Loucy (cell line): ENCODE data around the gene LRRC4.

Experiments
- H2AFZ ChIP-seq: fragments of 200-600 bp; sonication (generic); 2 replicates; pipeline ENCODE4 v1.6.0; 2016; ENCODE audit warnings: antibody characterized with exemption, mild to moderate bottlenecking, low read length, moderate library complexity
- H3F3A ChIP-seq: fragments of 200-600 bp; 2 replicates; pipeline ENCODE4 v1.6.0; 2016; ENCODE audit warnings: antibody characterized with exemption, low read depth, mild to moderate bottlenecking
- H3K27me3 ChIP-seq: fragments of 200-600 bp; sonication (generic); 2 replicates; pipeline ENCODE4 v1.6.1; 2014; ENCODE audit warnings: low read length, mild to moderate bottlenecking; ENCODE audit not compliant: insufficient read depth, poor library complexity, severe bottlenecking
- H3K36me3 ChIP-seq: fragments of 200-600 bp; sonication (generic); 2 replicates; pipeline ENCODE4 v1.6.1; 2016; ENCODE audit warnings: low read length; ENCODE audit not compliant: insufficient read depth
- H3K4me1 ChIP-seq: fragments of 200-600 bp; sonication (generic); 2 replicates; pipeline ENCODE4 v1.5.1; 2014; ENCODE audit warnings: low read length, mild to moderate bottlenecking; ENCODE audit not compliant: insufficient read depth, poor library complexity, severe bottlenecking
- H3K4me2 ChIP-seq: fragments of 200-600 bp; sonication (generic); 2 replicates; pipeline ENCODE4 v1.6.0; 2014; ENCODE audit warnings: antibody characterized with exemption, low read length, low read depth, mild to moderate bottlenecking; ENCODE audit not compliant: poor library complexity, severe bottlenecking
- H3K4me3 ChIP-seq: fragments of 200-600 bp; sonication (generic); 2 replicates; pipeline ENCODE4 v1.5.1; 2014; ENCODE audit warnings: low read length, mild to moderate bottlenecking, mixed read lengths; ENCODE audit not compliant: poor library complexity, severe bottlenecking
- H3K79me2 ChIP-seq: fragments of 200-600 bp; sonication (generic); 2 replicates; pipeline ENCODE4 v1.6.1; 2014; ENCODE audit warnings: low read length; ENCODE audit not compliant: insufficient read depth
- H3K9ac ChIP-seq: fragments of 200-600 bp; sonication (generic); 2 replicates; pipeline ENCODE4 v1.6.0; 2014; ENCODE audit warnings: mild to moderate bottlenecking, low read depth, low read length, moderate library complexity; ENCODE audit not compliant: poor library complexity, severe bottlenecking
- H3K9me2 ChIP-seq: fragments of 200-600 bp; sonication (generic); replicated peaks from 2 replicates; pipeline ENCODE4 v1.6.1; 2016; ENCODE audit warnings: low read depth, low read length, mixed read lengths
- H3K9me3 ChIP-seq: fragments of 200-600 bp; sonication (generic); 2 replicates; pipeline ENCODE4 v1.6.1; 2014; ENCODE audit warnings: mild to moderate bottlenecking, antibody characterized with exemption, low read length, low read depth; ENCODE audit not compliant: insufficient read depth
- H4K20me1 ChIP-seq: fragments of 200-600 bp; sonication (generic); 2 replicates; pipeline ENCODE4 v1.6.0; 2014; ENCODE audit warnings: antibody characterized with exemption, low read length, mild to moderate bottlenecking; ENCODE audit not compliant: insufficient read depth, poor library complexity, severe bottlenecking
- EZH2phosphoT487 ChIP-seq: fragments of 200-600 bp; IDR thresholded peaks from 2 replicates; pipeline ENCODE4 v1.6.1; 2018; ENCODE audit warnings: antibody characterized with exemption, mild to moderate bottlenecking, moderate library complexity, borderline replicate concordance
- TF ChIP-seq, protein P1 (sequence below): fragments of 200-600 bp; sonication (generic); conservative IDR thresholded peaks from 2 replicates; pipeline ENCODE4 v1.5.1; 2014; ENCODE audit warnings: mild to moderate bottlenecking, antibody characterized with exemption, low read length

LRRC4 gene

DNA sequence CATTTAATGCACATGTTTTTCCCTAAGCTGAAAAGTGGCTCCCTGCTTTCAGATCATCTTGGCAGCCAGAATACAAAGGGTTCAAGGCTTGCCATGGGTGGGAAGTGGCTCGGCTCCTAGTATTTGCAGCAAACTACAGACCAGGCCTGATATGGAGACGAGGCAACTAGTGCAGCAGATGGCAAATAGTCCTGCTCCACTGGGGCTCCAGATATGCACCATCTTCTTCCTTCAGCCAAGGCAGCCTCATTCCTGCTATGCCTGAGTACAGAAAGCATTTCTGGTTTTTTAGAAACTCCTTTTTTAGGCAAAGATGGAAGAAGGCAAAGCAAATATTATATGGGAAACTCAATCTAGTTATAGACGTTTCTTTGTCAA is 23.9 kb downstream of the LRRC4 start:
- H4K20me1 ChIP-seq, result peaks cover 14% of the 10 kb centered on the region
- no peaks in the 10 kb centered on the region for H3K27me3 ChIP-seq
- no peaks in the 10 kb centered on the region for H3F3A ChIP-seq
- peaks cover 18% of the 10 kb centered on the region for H3K4me1 ChIP-seq
- no peaks in the 10 kb centered on the region for H3K79me2 ChIP-seq
- no peaks in the 10 kb centered on the region for H3K9me3 ChIP-seq
- H3K9me2 ChIP-seq, result no peaks in the 10 kb centered on the region
- H3K4me3 ChIP-seq, result no peak overlapping the region
- H3K9ac ChIP-seq, result no peak overlapping the region
- no peak overlapping the region for H2AFZ ChIP-seq
- H3K36me3 ChIP-seq, result peaks cover 8% of the 10 kb centered on the region; the same call in 1 of the 2 replicates
- TF ChIP-seq, protein P1, sequence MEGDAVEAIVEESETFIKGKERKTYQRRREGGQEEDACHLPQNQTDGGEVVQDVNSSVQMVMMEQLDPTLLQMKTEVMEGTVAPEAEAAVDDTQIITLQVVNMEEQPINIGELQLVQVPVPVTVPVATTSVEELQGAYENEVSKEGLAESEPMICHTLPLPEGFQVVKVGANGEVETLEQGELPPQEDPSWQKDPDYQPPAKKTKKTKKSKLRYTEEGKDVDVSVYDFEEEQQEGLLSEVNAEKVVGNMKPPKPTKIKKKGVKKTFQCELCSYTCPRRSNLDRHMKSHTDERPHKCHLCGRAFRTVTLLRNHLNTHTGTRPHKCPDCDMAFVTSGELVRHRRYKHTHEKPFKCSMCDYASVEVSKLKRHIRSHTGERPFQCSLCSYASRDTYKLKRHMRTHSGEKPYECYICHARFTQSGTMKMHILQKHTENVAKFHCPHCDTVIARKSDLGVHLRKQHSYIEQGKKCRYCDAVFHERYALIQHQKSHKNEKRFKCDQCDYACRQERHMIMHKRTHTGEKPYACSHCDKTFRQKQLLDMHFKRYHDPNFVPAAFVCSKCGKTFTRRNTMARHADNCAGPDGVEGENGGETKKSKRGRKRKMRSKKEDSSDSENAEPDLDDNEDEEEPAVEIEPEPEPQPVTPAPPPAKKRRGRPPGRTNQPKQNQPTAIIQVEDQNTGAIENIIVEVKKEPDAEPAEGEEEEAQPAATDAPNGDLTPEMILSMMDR, result no peak
- no peak for TF ChIP-seq EZH2phosphoT487
- H3K4me2 ChIP-seq, result no peak overlapping the region

DNA sequence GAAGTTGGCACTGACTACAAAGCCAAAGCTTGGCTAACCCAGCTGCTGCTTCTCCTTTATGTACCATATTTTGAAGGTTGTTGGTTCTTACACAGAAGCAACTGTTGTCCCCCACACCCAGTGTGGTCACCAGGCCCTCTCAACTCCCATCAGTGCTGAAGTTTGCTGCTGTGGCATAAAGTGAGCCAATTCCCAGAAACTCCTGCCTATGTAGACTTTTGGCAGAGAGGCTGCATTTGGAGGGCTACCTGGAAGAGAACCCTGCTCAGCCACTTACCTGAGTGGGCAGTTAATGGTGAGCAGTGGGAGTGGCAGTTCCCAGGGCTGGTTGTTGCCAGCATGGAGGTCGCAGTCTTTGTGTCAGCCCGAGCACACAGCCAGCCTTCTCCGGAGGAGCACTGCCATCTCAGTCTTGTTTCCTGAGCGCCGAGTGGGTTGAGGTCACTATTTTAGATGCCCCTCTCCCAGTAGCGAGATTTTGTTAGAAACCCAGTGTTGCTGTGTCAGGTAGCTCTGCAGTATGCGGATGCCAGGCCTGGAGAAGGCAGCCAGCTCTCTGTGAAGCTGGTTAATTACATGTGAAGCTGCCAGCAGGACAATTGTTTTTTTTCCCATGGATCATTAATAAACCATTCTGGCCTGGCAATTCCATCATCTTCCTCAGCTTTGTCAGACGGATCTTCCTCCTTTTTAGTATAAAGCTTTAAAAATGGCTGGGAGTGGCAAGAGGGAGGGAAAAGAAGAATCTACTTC is 24.5 kb downstream of the LRRC4 start:
- Histone ChIP-seq H4K20me1 (peaks cover 14% of the 10 kb centered on the region), H3K36me3 (peaks cover 8% of the 10 kb centered on the region; the same call in 1 of the 2 replicates), H2AFZ (no peak overlapping the region), H3K9me2 (no peaks in the 10 kb centered on the region), H3K9me3 (no peaks in the 10 kb centered on the region), H3K27me3 (no peaks in the 10 kb centered on the region), H3K4me1 (peaks cover 18% of the 10 kb centered on the region), H3K79me2 (no peaks in the 10 kb centered on the region), H3K9ac (no peak overlapping the region), H3K4me3 (no peak overlapping the region), H3F3A (no peaks in the 10 kb centered on the region), H3K4me2 (no peak overlapping the region)
- TF ChIP-seq EZH2phosphoT487, result no peak
- TF ChIP-seq, protein P1, result no peak

DNA sequence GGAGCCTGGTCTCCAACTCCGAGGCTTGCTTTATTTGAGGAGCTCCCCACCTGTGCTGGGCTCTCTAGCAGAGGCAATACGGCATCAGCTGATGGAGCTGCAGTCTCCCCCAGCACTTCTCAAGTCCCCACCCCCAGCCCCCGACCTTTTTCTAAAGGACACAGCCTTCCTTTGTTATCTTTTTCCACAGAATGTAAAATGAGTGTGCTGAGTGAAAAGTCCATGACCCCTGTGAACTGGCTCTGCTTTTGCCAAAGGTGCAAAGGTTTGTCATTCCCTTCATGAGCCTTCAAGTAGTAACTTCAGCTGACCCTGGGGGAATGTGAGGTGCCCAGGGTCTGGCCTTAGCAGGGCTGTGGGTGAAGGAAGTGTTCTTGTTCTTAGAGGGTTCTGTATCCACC is 25.5 kb downstream of the LRRC4 start:
- no peak overlapping the region for H3K4me2 ChIP-seq
- H3K4me3 ChIP-seq, result no peak overlapping the region
- H3K27me3 ChIP-seq, result no peaks in the 10 kb centered on the region
- TF ChIP-seq EZH2phosphoT487, result no peak
- TF ChIP-seq, protein P1, result no peak
- H3K9me3 ChIP-seq, result no peaks in the 10 kb centered on the region
- peaks cover 18% of the 10 kb centered on the region for H3K4me1 ChIP-seq
- no peaks in the 10 kb centered on the region for H3K9me2 ChIP-seq
- no peak overlapping the region for H2AFZ ChIP-seq
- peaks cover 13% of the 10 kb centered on the region; the same call in 1 of the 2 replicates for H3K36me3 ChIP-seq
- H4K20me1 ChIP-seq, result peaks cover 14% of the 10 kb centered on the region
- H3K79me2 ChIP-seq, result no peaks in the 10 kb centered on the region
- H3F3A ChIP-seq, result no peaks in the 10 kb centered on the region
- H3K9ac ChIP-seq, result no peak overlapping the region
